Activated T-helper 9 cell treated with anti-CD3 and anti-CD28 coated beads, Interleukin-2, amount 50 U/mL, for 16 hours (primary cell): ENCODE measurements around the gene DGKB.

Source experiments
- DNase-seq: peaks from one replicate; pipeline ENCODE4 v3.0.0-alpha.2; 2020; ENCODE audit warnings: low read depth

DGKB gene

DNA sequence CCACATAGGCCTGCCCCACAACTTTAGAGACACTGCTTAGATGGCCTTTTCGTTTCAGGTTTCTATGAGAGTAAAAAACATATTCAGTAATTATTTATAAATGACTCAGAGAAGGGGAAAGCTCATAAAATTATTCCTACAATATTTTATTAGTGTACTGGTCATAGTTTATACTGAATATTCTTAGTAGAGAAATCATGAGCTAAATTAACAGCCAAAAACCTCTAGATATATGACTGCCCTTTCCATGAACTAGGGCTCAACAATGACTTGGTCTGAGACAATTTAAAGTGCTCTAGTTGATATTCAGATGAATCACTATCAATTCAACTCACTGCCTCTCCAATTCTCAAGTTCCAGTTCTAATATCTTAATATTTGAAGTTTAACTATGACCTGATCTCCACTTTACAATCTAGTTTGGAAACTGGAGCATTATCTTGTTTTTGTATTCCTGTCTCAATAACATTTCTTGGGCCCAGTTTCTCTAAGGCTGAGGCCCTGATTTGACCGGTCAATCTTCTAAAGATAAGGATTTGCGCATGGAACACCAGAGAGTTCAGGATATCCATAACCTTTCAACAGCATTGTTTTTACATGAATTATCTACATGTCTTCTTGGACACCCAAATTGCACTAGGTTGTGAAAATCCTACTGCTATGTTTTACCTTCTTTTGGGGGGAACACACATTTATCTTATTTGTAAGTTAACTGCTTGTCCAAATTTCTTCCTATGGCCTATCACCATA, 141.6 kb downstream of the DGKB start:
- DNase-seq: no peak

DNA sequence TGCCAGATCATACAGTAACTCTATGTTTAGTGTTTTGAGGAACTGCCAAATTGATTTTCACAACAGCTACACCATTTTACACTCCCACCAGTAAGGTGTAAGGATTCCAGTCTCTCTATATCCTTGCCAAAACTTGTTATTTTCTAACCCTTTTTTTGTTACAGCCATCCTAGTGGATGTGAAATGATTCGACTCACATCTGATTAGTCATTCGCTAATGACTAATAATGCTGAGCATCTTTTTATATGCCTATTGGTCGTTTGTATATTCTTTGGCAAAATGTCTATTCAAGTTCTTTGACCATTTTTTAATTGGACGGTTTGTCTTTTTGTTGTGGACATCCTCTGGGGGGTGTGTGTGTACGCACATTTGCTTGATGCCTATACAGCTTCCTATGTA, 142.8 kb downstream of the DGKB start:
- no peak for DNase-seq

DNA sequence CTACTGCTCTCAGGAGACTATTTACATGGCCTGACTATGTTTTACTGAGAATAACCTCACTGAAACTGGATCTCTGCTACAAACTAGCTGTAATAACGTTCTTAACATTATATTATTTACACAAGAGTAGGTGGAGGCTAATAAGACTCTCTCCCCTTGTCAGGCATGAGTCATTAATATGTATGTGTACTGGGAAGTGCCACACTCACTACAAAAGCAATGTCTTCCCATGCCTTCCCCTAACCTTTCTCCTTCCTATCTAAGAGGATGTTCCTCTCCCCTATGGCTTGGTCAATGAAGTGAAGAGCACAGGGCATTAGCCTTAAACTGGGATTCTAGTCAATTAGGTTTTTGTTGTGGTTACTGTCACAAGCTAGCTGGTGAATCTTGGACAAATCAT, 147.9 kb downstream of the DGKB start:
- DNase-seq: no peak

DNA sequence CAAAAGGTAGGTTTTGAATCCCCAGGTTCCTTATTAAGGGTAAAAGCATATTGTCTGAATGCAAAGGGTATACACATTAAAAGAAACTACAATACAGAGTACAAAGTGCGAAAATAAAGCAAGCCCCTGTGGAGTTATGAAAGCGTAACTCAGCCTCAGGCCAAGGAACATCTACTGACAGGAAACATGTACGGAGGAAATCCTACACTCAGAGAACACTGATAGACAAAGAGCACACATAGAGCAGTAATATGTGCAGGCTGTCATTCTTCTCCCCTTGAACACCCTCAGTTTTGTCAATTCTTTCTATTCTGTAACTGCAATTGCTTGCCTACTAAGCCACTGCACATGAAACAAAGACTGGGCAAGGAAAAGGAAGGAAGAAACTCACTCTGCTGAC, 150.2 kb downstream of the DGKB start:
- no peak for DNase-seq

DNA sequence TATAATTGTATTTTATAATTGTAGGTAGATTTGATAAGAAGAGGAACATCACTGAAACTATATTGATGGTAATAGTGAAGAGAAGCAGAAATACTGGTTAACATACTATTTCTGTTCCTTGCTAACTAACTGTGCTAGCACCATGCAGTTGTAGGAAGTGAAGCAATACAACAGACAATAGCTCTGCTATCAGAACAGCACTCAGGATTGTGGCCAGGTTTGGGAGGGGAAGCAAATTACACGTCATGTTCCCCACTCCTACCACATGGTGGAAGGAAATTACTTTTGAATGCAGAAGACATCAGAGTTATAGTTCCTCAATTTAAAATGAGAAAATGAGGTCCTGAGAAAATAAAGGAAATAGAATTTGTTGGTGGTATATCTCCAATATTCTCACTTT, 151.1 kb downstream of the DGKB start:
- no peak for DNase-seq

DNA sequence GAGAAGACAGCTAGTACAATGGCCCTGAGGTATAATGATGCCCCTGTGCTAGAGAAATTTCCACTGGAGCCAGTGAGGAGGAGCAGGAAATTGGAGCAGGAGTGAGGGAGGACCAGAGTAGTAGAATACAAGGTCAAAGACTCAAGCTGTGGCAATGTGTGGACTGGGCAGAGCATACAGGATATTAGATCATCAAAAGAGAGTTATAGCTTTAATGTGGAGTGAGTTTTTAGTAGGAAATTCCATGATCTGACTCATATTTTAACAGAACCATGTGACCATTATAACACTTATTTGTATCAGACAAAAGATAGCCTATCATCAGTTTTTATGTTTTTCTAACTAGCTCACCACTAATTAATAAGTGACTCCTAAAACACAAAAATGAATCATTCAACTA, 154.1 kb downstream of the DGKB start:
- DNase-seq: no peak

DNA sequence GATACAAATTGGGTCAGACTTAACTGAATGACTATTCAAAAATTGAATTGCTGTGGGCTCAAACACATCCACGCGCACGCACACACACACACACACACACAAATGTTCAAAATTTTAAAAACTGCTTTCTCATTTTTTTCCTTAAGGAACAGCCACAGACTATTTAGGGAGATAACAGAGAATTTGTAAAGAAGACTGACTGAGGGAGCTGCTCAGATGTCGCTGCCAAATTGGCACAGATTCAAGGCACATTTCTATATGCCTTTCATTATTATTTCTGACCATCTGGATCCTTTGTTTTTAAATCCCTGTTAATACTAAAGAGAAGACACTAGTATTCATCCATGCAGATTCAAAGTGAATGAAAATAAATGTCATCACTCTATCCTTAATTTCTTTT, 154.8 kb downstream of the DGKB start:
- no peak for DNase-seq

DNA sequence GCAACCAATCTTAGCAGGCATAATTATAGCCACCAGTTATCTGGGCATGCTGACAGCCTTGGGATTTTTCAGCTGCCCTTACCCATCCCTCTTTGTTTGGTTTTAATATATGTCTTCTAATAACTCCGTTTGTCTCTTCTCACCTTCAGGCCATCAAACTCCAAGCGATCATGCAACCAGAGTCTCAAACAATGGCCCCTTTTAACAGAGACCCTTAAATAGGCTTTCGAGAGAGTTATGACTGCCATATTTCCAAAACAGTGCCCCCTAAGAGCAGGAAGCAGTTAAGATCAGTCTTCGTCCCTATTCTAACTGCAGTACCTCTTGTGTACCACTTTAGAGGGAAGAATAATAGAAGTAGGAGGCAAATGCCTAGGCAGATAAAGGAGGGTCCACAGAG, 157.5 kb downstream of the DGKB start:
- no peak for DNase-seq

DNA sequence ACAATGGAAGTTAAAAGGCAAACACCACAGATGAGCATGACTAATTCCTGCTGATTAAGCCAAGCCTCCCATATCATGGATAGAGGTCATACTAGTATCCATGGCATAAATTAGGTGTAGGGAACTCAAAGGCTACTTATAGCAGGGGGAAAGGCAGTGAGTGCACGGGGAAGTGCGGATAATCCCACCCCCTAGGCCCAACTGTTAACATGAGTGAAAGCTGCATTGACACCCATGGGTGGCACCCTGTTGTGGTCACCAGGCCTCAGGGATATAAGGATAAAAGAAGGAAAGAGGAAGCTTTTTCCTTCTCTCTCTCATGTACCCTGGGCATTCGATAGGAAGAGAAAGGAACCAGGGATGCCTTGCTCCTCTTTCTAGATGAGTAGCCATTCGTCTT, 161.9 kb downstream of the DGKB start:
- DNase-seq: no peak

DNA sequence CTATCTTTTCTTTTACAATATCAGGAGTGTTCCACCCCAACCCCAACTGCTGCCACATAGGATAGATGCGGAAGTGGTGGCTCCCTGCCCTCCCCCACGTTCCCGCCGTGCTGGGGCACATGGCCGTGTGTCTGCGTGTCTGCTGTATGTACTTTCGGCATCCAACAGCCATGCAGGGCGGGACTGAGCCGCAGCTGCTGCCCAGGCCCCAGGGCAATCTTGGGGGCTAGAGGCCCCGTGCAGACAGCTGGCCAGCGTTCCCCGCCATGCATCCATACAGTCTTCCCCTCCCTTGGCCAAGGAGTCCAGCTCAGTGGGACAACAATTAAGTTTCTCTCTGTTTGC, 162.7 kb downstream of the DGKB start:
- DNase-seq: no peak

DNA sequence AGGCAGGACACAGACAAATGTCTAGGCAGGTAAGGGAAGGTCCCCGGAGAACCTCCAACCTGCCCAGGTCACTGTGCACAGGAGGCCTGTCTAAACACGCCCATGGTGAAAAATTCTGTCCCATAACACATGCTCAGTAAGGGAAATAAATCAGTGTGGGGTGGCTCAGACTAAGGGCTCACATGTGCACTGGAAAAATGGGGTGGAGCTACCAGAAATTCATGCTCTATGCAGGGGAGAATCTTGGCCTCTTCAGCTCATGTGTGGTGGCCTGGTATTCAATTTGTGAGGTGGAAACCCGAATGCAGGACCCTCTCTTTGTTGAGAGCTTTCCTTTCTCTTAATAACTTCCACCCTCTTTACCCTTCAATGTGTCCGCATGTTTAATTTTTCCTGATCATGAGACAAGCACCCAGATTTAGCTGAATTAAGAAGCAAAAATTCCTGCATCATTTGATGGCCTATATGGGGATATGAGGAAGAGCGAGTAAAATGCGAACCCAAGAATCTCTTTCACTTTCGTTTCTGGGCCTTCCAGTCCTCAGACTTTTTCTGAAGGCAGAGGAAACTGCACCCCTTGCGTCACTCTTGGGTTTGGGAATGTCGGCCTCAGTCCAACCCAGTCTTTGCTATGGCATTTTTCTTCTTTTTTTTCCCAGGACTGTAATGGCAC, 163.2 kb downstream of the DGKB start:
- no peak for DNase-seq

DNA sequence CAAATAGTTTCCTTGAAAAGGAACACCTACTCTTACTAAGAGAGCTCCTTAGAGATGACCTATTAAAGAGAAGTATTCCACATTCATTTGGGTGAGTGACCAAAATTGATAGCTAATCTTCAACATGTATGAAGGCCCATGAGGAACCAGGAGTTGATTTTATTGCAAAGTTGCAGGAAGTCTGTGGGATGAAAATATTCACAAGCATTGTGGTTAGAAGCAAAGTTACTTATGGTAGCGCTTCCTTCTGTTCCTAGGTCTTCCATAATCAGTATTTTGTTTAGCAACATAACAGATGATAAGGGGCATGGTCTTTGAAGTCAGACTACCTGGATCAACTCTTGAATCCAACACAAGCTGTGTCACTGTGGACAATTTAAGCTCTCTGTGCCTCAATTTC, 164.5 kb downstream of the DGKB start:
- DNase-seq: no peak

DNA sequence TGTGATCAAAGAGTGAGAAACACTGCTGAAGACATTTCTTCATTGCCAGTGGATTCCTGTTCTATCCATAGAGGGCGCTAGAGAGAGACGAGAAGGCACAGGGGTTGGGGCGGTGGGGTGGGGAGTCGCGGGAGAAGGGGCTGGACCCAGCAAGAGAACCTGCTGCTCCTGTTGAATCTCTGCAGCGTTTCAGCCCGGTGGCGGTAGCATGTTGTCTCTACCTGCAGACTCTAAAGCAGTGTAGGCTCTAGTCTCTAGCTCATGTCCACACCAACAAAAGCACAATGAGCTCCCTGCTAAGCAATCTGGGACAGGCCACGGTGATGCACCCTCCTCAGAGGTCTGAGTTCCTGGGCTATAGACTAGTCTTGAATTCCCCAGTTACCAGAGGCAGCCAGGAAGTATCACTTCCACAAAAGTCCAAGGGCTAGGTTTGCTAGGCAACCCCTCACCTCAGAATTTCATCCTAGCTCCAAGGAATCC, 167.7 kb downstream of the DGKB start:
- DNase-seq: no peak

DNA sequence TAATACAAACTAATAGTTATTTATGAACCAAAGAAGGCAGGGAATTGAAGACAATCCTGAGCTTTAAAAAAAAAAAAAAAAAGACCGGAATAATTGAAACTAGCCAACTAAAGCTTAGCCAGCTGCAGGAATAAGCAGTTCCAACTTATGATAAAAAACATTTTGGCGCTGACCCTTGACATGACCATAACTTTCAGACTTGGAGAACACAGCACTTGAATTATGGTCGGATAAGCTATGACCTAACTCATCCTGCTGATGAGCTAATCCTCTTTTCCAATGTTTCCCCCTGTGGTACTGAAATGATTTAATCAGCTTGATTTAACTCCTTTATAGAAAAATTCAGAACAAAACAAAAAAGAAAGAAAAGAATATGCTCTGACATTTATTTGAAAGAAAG, 181.8 kb downstream of the DGKB start:
- no peak for DNase-seq

DNA sequence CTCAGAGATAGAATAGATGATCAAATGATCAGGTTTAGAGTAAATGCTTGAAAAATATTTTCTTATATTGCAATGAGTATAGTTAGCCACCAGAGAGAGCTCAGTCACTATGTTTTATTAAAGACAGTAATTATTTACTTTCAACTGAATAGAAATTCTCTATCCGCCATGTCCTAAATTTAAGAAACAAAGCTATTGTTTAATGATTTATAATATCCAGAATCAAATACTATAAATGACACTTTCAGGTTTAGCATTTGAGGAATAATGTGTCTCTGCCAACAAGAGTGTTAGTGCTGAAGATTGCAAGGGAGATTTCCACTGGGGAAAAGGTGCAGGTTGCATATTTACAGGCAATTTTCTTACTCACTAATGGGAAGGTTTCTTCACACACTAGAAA, 184.7 kb downstream of the DGKB start:
- DNase-seq: no peak

DNA sequence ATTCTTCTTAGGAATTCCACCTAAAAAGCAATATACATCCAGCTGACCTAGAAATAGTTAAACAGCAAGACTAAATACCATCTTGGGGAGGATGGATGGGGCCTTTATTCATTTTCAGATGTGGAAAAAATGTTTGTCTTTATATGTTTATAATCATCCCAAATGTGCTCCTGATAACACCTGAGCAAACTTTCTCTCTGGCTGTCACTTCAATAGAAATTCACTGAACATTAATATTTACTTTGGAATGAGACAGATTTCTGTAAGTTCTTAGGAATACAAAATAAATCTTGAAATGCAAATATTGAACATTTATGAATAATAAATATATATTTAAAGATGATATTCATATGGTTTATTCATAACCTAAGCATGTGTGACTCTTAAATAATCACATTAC, 185.4 kb downstream of the DGKB start:
- DNase-seq: no peak

DNA sequence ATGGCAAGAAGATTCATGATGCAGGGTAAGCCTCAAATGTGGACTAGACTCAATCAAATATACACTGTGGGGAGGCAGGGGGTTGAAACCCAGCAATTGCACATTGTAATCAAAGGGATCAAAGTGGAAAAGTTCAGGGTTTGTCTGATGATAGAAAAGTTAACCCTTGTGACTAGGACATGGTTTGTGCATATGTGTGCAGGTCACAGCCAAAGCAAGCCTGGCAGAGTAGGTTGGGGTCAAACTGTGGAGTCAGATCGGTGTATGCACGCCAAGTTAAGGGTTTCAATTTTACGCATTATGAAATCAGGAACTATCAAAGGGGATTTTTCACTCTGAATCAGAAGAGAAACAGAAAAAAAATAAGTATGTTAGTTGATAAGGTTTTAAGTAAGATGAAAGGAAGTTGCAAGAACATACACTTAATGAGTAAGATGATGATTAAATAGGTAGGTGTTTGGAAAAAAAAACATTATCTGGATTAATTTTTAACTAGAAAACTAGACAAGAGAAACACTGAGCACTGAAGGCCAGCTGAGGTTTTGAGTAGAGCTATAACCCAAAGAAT, 188.3 kb downstream of the DGKB start:
- no peak for DNase-seq

DNA sequence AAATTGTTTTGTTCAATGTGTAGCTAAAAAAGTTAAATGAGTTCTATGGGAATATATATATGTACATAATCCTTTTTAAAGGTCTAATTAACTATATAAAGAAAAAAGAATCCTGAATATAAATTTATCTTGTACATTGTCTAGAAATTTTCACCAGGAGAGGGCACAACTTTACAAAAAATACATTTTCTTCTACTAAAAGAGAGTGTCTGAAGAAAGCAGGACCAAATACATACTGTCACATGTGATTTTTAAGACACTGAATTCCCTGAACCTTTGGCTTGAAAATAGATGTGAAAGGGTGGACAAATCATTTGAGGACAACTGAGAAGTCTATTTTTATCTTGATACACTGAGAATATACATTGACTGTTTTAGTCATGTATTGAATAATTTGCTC, 204.3 kb downstream of the DGKB start:
- DNase-seq: no peak

DNA sequence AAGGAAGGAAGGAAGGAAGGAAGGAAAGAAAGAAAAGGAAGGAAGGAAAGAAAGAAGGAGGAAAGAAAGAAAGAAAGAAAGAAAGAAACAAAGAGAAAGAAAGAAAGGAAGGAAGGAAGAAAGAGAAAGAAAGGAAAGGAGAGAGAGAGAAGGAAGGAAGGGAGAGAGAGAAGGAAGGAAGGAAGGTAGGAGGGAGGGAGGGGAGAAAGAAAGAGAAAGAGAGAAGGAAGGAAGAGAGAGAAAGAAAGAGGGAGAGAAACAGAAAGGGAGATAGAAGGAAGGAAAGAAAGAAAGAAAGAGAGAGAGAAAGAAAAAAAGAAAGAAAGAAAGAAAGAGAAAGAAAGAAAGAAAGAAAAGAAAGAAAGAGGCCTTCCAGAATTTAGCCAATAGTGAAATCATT, 204.9 kb downstream of the DGKB start:
- DNase-seq: no peak

DNA sequence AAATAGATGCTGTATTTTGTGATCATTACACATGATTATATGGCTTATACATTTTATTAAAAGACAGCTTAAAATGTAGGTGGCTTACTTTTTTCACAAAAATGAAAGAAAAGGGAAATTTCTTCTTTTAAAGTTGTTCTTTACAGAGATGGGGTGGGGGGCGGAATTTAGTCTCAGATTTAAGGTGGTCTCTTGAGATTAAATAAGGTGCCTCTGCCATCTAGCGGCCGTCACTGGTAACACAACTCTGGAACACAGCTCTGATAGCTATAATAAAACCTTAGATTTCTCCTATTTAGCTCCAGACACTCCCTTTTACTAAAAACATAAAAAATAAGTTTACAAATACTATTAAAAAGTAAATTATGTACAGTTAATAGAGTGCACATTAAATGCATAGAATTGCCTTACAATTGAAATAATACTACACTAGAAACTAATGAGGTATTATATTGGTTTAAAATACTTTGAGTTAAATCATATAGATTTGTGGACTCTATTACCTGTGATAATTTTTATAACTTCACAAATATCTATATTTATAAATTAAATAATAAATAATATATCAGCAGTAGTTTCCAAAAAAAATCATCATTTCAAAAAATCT, 210.9 kb downstream of the DGKB start:
- DNase-seq: peak; percentile 25

DNA sequence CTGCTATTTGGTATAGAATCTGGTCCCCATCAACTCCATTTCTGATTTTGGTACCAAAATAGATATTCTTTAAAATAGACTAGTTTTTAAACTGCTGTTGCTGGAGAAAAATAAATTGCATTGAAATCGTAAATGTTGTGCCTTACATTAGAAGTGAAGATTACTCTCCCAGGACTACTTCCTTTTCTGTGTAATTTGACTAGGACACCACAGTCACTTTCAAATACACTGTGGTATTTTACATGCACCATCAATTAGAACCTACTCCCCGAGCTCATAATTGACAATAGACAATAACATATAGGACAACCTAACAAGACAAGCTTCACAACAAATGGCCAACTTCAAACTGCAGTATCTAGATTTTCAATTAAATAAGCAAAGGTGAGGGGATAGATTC, 211.5 kb downstream of the DGKB start:
- no peak for DNase-seq

DNA sequence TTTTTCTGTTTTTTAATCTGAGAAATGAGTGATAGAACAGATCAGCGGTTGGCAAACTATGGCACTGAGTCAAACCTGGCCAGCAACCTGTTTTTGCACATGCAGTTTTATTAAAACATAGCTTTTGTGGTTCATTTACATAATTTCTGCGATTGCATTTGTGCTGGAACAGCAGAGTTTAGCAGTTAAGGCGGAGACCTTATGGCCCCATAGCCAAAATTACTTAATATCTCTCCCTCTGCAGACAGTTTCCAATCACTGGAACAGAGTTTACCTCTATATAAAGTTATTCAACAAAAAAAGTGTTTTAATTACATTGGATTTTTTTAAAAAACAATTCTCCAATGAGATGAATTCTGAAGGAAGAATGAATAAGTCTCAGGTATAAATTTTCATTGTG, 212.1 kb downstream of the DGKB start:
- DNase-seq: no peak

DNA sequence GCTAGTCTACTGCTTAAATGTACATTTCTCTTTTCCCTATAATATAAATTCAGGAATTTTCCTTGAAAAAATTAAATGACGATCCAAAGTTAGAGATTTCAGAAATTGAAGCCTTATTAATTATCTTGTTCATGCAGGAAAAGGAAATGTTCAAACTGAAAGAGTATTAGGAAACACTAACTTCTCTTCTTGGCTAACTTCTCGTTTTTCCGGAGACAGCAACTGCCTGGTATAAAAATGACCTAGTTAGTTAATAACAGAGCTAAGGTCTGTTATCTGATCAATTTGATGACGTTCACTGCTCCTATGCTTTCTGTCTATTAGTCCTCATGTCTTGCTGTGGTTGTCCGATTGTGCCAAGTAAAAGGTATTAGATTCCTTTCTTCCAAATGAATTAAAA, 212.5 kb downstream of the DGKB start:
- DNase-seq: no peak
